ENCODE results near the gene ANGPTL8. TPM values are rescaled to one million over a fixed set of nuclear protein-coding genes. Genes with fewer than 3 reads are reported as not detected.
A peak's percentile ranks its signal among the peaks of the same experiment; 100 is the strongest.

Gene ANGPTL8
- total and polyA plus RNA-seq, 2 of the 13 experiments (the other 11 are each of a cell fraction or from before 2014, with no cell fraction given) = 27.3 to 243 TPM

DNA sequence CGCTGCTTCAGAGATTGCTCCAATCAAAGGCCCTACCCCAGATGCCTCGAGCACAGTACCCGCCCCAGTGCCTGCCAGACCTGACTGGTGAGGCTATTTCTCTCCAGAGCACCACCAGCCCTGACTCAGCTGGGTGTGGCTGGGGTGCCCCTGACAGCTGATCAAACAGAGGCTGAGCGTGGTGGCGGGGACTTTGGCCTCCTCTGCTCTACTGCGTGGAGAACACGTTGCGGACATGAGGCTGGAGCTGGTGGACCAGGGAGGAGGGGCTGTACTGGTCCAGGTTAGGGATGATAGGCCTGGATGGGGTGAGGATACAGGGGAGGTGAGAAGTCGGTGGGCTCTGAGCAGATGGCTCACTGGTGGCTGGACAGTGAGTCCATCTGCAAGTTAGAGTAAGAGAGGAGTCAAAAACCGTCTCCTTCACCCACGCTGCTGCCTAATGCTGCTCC lies 26.4 kb downstream of the ANGPTL8 start (continued):
- TF ChIP-seq CREB1 (IDR thresholded peaks at IDR 0.05) (0 out of 2 replicates have a peak, but pooled peaks have one; percentile 35), CREB1 (CRISPR knock-in tag; IDR thresholded peaks at IDR 0.05) (peak; percentile 49; the same call in 1 of the 2 replicates), HHEX (CRISPR knock-in tag; IDR thresholded peaks at IDR 0.05) (no peak), ETV6 (CRISPR knock-in tag; conservative IDR thresholded peaks at IDR 0.05) (no peak), ATF1 (CRISPR knock-in tag; IDR thresholded peaks at IDR 0.05) (peak; percentile 24; the same call in 1 of the 2 replicates), ZNF143 (CRISPR knock-in tag; IDR thresholded peaks at IDR 0.05) (no peak), ZFP1 (CRISPR knock-in tag; IDR thresholded peaks at IDR 0.05) (peak; percentile 85), NR3C1 (CRISPR knock-in tag; IDR thresholded peaks at IDR 0.05) (no peak), GTF3A (CRISPR knock-in tag; conservative IDR thresholded peaks at IDR 0.05) (no peak; the same call in 1 of the 2 replicates), ATF7 (IDR thresholded peaks at IDR 0.05) (no peak), ATF7 (CRISPR knock-in tag; IDR thresholded peaks at IDR 0.05) (peak; percentile 94), ZNF274 (CRISPR knock-in tag; IDR thresholded peaks at IDR 0.05) (peak; percentile 98), HCFC1 (IDR thresholded peaks at IDR 0.05; ENCODE audit: low read depth, low read length) (no peak), HOXA5 (CRISPR knock-in tag; IDR thresholded peaks at IDR 0.05) (peak; percentile 93), ZNF670 (CRISPR knock-in tag; IDR thresholded peaks at IDR 0.05; ENCODE audit: borderline replicate concordance) (peak; percentile 89; the same call in 1 of the 2 replicates), SP1 (IDR thresholded peaks at IDR 0.05) (no peak), SP1 (CRISPR knock-in tag; IDR thresholded peaks at IDR 0.05) (peak; percentile 79)
- TF ChIP-seq, protein P1, sequence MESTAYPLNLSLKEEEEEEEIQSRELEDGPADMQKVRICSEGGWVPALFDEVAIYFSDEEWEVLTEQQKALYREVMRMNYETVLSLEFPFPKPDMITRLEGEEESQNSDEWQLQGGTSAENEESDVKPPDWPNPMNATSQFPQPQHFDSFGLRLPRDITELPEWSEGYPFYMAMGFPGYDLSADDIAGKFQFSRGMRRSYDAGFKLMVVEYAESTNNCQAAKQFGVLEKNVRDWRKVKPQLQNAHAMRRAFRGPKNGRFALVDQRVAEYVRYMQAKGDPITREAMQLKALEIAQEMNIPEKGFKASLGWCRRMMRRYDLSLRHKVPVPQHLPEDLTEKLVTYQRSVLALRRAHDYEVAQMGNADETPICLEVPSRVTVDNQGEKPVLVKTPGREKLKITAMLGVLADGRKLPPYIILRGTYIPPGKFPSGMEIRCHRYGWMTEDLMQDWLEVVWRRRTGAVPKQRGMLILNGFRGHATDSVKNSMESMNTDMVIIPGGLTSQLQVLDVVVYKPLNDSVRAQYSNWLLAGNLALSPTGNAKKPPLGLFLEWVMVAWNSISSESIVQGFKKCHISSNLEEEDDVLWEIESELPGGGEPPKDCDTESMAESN (CRISPR knock-in tag; conservative IDR thresholded peaks at IDR 0.05) = peak; percentile 88
- TF ChIP-seq, protein P2, sequence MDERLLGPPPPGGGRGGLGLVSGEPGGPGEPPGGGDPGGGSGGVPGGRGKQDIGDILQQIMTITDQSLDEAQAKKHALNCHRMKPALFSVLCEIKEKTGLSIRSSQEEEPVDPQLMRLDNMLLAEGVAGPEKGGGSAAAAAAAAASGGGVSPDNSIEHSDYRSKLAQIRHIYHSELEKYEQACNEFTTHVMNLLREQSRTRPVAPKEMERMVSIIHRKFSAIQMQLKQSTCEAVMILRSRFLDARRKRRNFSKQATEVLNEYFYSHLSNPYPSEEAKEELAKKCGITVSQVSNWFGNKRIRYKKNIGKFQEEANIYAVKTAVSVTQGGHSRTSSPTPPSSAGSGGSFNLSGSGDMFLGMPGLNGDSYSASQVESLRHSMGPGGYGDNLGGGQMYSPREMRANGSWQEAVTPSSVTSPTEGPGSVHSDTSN (CRISPR knock-in tag; IDR thresholded peaks at IDR 0.05) = peak; percentile 72
- TF ChIP-seq, protein P3, sequence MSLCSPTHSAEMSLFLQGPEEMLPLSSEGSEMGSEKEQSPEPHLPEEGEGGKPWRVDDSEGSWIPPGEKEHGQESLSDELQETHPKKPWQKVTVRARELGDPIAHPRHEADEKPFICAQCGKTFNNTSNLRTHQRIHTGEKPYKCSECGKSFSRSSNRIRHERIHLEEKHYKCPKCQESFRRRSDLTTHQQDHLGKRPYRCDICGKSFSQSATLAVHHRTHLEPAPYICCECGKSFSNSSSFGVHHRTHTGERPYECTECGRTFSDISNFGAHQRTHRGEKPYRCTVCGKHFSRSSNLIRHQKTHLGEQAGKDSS (CRISPR knock-in tag; IDR thresholded peaks at IDR 0.05; ENCODE audit: borderline replicate concordance, low read depth) = peak; percentile 97
- TF ChIP-seq, protein P4, sequence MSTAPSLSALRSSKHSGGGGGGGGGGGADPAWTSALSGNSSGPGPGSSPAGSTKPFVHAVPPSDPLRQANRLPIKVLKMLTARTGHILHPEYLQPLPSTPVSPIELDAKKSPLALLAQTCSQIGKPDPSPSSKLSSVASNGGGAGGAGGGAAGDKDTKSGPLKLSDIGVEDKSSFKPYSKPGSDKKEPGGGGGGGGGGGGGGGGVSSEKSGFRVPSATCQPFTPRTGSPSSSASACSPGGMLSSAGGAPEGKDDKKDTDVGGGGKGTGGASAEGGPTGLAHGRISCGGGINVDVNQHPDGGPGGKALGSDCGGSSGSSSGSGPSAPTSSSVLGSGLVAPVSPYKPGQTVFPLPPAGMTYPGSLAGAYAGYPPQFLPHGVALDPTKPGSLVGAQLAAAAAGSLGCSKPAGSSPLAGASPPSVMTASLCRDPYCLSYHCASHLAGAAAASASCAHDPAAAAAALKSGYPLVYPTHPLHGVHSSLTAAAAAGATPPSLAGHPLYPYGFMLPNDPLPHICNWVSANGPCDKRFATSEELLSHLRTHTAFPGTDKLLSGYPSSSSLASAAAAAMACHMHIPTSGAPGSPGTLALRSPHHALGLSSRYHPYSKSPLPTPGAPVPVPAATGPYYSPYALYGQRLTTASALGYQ (CRISPR knock-in tag; IDR thresholded peaks at IDR 0.05) = peak; percentile 90; the same call in 1 of the 2 replicates
- TF ChIP-seq, protein P5, sequence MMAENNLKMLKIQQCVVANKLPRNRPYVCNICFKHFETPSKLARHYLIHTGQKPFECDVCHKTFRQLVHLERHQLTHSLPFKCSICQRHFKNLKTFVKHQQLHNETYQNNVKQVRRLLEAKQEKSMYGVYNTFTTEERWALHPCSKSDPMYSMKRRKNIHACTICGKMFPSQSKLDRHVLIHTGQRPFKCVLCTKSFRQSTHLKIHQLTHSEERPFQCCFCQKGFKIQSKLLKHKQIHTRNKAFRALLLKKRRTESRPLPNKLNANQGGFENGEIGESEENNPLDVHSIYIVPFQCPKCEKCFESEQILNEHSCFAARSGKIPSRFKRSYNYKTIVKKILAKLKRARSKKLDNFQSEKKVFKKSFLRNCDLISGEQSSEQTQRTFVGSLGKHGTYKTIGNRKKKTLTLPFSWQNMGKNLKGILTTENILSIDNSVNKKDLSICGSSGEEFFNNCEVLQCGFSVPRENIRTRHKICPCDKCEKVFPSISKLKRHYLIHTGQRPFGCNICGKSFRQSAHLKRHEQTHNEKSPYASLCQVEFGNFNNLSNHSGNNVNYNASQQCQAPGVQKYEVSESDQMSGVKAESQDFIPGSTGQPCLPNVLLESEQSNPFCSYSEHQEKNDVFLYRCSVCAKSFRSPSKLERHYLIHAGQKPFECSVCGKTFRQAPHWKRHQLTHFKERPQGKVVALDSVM (CRISPR knock-in tag; IDR thresholded peaks at IDR 0.05) = peak; percentile 96

Measured in HepG2 (cell line).